Measurements from ENCODE around the gene AP4S1. TPM values are rescaled to one million over a fixed set of nuclear protein-coding genes. Genes with fewer than 3 reads are reported as not detected.

The AP4S1 gene
- total RNA-seq, 1 donor from 2014 or later = 11.4 TPM

- peaks cover 18% of the 10 kb centered on the region for H3K36me3 Mint-ChIP-seq
- H3K27ac Mint-ChIP-seq = no peak overlapping the region
Observed at GRCh38 chr14:31139301-31139847, 113.9 kb downstream of the AP4S1 start.

GRCh38 chr14:31142455-31143087 lies 117.1 kb downstream of the AP4S1 start:
- Mint-ChIP-seq H3K4me1 (ENCODE audit: unreplicated experiment) (no peaks in the 10 kb centered on the region), H3K9me3 (no peaks in the 10 kb centered on the region), H3K4me3 (no peak overlapping the region), H3K27ac (no peak overlapping the region), H3K36me3 (peaks cover 14% of the 10 kb centered on the region), H3K27me3 (no peaks in the 10 kb centered on the region)
- TF ChIP-seq CTCF (conservative IDR thresholded peaks at IDR 0.05) = no peak
- DNase-seq (ENCODE audit: extremely low spot score, unreplicated experiment) = no peak

More at GRCh38 chr14:31139301-31139847, 113.9 kb downstream of the AP4S1 start:
- Mint-ChIP-seq H3K4me1 (ENCODE audit: unreplicated experiment) (no peaks in the 10 kb centered on the region), H3K9me3 (no peaks in the 10 kb centered on the region), H3K27me3 (no peaks in the 10 kb centered on the region), H3K4me3 (no peak overlapping the region)
- no peak for DNase-seq (ENCODE audit: extremely low spot score, unreplicated experiment)
- TF ChIP-seq CTCF (conservative IDR thresholded peaks at IDR 0.05) = no peak

Small RNAs within 50 kb of the gene (microRNA-seq; reads per million reads assigned to microRNA genes)
- gene MIR624 = 22.0 reads per million, percentile 45 among the genes with 10 or more reads in this experiment

Other genes with a start within 250 kb of the AP4S1 start
- 5.9 and 8.5 TPM in 2 replicates for gene COCH, start 151.1 kb upstream of the AP4S1 start, total RNA-seq (ENCODE audit: low replicate concordance)
- gene STRN3, start 730 bp downstream of the AP4S1 start, total RNA-seq (ENCODE audit: low replicate concordance) = 34.1 and 39.3 TPM in 2 replicates
- 138 and 143 TPM in 2 replicates for gene HECTD1, start 182.1 kb downstream of the AP4S1 start, total RNA-seq (ENCODE audit: low replicate concordance)

Data from type B pancreatic cell (in vitro differentiated cells).